GM18526 (cell line): ENCODE data around the gene GRIK5.

Experiments used
- POLR2A ChIP-seq: IDR thresholded peaks from 3 replicates; pipeline ENCODE4 v1.6.1; 2011; ENCODE audit not compliant: insufficient read length; ENCODE audit errors: extremely low read depth

The GRIK5 gene

DNA sequence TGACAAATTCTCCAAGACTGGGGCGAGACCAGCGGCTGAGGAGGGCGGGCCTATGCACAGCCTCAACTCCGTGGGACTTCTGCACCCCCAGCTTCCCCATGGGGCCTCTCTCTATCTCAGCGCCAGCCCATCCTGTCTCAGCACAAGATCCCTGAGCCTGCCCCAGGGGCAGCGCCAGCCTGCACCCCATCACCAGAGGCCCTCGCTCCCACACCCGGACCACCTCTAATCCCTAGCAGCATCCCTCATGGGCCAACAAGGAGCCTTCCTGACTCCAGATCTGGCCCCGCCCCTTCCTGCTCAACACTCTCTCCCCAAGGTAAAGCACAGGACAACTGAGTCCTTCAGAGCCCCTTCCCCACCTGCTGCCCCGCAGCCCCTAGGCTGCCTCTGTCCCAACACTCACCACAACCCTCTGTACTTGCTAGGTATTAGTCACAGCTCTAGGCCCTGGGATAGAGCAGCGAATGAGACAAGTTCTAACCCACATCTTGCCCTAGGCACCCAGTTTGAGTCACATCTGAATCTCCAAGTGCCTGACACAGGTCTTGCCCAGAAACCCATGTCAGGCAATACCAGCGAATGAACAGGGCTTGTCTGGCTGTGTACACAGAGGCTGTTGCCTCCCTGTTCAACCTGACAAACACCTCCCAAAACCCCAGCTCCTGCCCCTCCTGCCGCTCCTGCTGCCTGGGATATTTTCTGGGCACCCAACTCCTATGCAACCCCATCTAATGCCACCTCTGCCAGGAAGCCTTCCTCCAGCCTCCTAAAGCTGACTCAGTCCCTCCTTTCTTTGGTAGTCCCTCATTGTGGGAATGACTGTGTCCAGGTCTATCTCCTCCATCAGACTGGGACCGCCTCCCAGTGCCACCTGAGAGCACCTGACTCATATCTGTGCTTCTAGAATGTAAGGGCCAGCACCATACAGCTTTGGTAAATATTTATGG, 18.6 kb downstream of the GRIK5 start:
- TF ChIP-seq POLR2A, result no peak

DNA sequence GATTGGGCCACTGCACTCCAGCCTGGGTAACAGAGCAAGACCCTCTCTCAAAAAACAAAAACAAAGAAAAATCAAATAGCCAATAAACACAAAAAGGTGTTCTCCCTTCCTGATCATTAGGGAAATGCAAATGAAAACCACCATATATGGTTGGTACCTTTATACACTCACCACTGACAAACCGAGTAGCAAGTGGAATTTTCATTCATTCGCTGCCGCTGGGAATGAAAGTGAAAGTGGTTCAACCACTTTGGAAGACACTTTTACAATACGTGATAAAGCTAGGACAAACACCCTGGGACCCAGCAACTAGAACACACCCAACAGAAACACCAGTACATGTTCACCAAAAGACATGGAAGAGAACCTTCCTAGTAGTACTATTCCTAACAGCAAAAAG, 21.0 kb downstream of the GRIK5 start:
- TF ChIP-seq POLR2A, result no peak

DNA sequence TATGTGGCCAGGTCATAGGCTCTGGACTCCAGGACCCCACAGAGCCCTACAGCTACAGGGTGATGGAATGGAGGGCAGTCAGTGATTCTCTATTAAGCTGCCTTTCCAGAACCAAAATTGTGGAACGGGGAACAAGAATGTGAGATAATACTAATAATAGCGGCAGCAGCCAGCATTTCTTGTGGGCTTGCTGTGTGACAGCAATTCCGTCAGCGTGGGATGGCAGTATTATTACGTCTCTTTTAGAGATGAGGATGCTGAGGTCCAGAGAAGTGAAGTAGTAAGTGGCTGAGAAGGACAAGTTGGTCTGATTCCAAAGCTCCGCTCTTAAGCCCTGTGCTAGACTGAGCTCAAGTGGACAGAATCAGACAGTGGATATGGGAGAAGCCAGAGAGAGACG, 24.4 kb downstream of the GRIK5 start:
- no peak for TF ChIP-seq POLR2A

DNA sequence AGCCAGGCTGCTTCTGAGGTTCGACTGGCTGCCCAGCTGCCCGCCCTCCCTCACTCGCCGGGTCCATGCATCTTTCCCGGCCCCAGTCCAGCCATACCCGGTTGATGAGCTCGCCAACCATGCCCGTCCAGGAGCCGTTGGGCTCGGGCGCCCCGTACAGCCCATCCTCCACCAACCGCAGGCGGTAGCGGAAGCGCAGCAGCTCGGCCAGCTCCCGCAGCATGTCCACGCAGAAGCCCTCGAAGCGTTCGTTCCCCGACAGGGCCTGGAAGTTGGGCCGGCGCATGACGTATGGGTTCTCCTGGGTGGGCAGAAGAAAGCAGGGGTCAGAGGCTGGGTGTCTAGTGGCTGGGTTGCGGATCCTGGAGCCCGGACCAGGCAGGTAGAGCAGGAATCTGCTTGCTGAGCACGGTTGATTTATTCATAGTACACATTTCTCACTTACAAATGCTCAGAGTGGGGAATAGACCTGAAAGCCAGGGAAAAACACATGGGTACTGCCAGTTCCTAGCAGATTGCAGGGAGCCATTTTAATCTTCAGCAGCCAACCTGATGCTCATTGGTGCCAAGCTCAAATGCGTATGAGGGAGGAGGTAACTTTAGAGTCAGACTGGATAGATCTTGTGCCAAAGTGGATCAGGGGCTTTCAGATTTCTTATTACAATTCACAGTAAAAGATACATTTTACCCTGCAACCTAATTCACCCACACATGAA, 27.4 kb downstream of the GRIK5 start:
- no peak for TF ChIP-seq POLR2A

DNA sequence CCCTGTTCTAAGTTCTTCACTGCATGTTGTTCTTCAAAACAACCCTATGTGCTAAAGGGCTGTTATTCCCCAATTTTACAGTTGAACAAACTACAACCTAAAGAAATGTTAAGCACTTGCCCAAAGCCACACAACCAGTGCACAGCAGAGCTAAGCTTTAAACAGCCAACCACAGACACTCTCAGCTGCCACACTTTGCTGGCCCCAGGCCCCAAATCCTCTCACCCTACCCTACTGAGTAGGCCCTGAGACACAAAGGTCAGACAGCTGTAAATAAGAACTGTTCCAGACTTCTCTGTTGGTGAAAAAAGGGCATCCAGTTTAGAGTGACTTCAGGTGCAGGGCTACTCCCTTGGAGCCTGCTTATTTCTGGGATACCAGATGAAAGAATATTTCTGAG, 30.0 kb downstream of the GRIK5 start:
- TF ChIP-seq POLR2A, result no peak

DNA sequence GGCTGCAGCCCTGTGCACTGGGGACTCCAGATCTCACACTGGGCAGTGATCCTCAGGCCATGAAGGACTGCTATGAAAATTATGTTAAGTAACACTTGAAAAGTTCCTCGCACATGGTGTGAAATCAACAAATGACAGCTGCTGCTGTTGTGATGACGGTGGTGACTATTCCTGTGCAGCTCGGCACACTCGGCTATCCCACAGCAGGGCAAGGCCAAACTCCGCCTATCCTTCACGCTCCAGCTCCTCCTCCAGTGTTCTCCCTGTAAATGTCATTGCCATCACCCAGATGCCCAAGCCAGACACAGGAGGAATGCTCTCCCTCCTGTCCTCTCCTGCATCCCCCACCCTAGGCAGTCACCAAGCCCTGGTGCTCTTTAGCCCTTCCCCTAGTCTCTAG, 31.3 kb downstream of the GRIK5 start:
- no peak for TF ChIP-seq POLR2A

DNA sequence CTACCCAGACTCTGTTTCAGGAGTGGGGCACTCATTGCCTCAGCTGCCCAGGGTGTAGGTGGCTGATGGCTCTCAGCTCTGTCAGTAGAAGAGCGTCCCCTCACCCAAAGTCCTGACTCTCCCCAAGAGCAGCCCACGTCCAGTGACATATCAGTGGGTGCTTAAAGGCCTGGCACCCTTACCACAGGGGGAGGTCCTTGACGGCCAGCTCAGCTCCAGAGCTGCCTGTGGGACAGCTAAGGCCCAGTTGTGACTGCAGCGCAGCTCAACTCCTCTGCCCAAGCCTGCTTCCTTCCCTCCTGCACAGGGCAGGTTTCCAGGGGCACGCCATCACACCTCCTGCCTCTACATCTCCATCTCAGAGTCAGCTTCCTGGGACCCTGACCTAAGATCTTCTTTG, 32.4 kb downstream of the GRIK5 start:
- no peak for TF ChIP-seq POLR2A

DNA sequence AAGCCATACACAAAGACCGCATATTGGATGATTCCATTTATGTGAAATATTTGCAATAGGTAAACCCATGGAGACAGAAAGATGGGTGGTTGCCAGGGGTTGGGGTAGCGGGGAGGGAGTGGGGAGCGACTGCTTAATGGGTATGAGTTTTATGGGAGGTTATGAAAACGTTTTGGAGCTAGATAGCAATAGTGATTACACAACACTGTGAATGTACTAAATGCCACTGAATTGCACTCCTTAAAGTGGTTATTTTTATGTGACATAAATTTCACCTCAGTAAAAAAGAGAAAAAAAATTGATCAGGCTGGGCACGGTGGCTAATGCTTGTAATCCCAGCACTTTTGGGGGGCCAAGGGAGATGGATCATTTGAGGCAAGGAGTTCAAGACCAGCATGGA, 36.6 kb downstream of the GRIK5 start:
- no peak for TF ChIP-seq POLR2A

DNA sequence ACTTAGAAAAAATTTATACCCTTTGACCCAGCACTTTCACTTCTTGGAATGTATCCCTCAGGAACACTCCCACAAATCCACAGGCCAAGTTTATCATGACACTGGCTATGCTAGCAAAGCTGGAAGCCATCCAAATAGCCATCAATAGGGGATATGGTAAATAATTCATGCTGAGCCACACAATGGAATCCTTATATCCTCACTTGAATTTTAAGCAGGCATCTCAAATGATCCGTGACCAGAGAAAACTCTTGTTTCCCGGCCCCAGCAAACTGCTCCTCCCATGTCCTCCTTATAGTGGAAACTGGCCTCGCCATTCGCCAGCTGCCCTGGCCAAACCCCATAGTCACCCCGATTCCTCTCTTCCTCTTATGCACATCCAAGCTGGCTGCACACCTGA, 37.6 kb downstream of the GRIK5 start:
- TF ChIP-seq POLR2A, result no peak

DNA sequence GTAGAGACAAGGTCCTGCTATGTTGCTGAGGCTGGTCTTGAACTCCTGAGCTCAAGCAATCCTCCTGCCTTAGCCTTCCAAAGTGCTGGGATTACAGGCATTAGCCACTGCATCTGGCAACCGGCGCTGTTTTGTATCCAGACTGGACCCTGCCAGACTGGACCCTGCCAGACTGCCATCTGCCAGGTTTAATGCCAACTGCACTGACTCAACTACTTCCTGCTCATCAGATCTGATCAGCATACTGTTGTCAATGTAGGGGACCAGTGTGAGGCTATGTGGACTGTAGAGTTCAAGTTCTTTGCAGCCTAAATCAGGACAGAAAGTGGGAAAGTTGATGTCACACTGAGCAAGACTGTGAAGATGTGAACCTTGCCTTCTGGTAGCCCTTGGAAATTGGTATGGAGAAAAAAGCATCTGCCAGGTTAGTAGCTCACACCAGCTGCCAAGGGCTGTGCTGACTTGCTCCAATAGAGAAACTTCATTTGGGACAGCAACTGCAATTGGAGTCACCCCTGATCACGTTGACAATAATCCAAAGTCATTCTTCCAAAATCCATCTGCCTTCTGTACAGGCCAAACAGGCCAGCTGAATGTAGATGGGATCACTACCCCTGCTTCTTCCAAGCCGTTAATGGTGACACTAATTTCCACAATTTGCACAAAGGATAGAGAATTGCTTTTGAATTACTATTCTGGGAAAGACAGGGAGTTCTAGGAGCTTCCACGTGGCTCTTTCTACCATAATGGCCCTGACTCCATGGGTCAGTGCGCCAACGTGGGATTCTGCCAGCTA, 39.2 kb downstream of the GRIK5 start:
- TF ChIP-seq POLR2A, result no peak

DNA sequence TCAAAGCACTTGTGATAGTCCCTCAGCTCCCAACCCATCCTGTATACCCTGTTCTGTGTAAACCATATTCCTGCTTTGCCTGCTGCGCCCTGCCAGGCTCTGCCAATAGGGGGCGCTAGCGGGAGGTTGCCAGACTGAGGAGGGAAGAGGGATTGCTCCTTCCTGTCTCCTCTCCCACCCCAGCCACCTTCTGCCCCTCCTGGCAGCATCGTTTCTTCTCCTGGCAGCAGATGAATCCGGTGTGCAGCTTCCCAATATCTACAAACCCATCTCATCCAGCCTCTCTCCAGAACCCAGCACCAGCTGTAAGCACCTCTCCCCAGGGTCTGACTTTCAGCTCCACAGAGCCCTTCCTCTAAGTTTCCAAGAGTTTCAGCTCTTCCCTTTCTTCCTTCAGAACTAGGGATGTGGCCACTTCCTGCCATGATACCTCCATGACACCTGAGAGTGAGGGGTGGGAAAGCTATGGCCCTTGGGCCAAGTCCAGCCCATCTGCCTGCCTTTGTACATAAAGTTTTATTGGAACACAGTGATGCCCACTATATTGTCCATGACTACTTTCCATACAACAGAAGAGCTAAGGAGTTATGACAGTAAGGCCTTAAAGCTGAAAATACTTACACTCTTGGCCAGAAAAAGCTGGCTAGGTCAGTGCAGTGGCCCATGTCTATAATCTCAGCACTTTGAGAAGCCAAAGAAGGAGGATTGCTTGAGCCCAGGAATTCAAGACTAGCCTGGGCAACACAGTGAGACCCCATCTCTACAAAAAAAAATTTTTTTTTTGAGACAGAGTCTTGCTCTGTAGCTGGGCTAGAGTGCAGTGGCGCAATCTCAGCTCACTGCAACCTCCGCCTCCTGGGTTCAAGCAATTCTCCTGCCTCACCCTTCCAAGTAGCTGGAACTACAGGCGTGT, 41.4 kb downstream of the GRIK5 start:
- no peak for TF ChIP-seq POLR2A

DNA sequence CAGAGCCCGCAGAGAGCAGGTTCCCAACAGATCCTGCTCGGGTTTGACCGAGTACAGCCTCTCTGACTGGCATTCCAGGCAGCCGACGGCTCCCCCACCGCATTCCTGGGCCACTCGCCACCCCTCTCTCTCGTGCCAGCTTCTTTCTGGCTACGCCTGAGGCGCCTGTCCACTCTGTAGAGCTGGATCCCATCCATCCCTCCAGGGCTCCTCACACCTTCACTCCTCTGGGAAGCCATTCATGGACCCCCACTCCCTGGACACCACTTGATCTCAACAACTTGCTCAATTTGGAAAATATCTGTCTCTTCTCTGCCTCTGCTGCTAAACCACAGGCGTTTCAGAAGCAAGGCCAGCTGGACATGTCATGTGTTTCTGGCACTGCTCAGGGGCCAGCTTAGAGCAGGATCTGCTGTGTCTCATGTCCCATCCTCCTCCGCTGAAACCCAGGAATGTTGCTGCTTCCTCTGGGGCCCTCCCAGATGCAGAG, 45.3 kb downstream of the GRIK5 start:
- TF ChIP-seq POLR2A, result no peak

DNA sequence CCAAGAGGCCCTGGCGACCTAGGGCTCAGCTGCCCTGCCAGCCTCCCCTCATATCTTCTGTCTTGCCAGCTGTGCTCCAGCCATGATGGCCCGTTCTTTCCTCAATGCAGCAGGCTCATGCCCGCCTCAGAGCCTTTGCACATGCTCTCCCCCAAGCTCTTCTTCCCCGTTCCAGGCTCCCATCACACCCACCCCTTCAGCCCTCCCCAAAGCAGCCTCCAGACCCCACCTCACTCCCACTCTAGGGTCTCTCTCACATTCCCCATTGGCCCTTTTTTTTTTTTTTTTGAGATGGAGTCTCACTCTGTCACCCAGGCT, 46.1 kb downstream of the GRIK5 start:
- TF ChIP-seq POLR2A, result no peak

DNA sequence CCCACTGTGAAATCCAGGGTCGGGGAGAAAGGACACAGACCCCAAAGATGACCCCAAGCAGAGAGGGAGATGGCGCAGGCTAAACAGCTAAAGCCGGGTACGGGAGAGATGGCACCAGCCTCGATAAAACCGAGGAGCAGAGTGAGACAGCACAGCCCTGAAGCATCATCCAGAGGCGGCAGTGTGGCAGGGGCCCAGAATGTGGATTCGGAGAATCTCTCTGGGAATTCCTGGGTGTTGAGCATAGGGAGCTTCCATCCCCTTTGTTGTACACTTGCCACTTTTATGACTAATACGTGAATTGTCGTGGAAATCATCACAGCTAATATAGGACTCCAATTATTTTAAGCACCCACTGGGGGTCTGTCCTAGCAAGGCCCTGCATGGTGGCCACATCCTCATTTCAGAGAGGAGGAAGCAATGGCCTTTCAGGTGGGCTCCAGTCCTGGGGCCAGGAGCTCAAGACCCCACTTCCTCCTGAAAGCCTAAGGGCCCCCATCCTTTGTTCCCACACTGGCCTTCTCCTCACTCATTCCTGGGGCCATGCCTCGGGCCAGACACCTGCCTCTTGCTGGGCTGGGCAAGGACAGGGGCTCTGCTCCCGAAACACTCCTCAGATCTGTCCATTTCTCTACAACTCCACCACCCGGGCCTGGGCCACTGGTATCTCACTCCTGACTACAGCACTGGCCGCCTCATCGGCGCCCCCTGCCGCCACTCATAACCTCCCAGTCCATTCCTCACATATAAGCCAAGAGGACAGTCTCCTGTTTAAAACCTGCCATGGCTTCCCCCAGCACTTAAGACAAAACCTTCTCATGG, 46.7 kb downstream of the GRIK5 start:
- TF ChIP-seq POLR2A, result no peak
